Spinal cord (tissue), 10 donors: ENCODE measurements around the gene NR2E1. TPM values are rescaled to one million over a fixed set of nuclear protein-coding genes. Genes with fewer than 3 reads are reported as not detected.

Source experiments
- DNase-seq, 6 donors: peaks; one replicate each; pipeline versions ENCODE4 v3.0.0 to v3.0.0-alpha.2; 2013 to 2015; ENCODE audit warnings: low spot score in 6 of 6, low read depth in 4 of 6
- H3K27ac ChIP-seq: one replicate; pipeline ENCODE4 v1.5.1; 2013; ENCODE audit warnings: low read depth, low read length, control low read depth
- H3K27me3 ChIP-seq: one replicate; pipeline ENCODE4 v1.6.1; 2013; ENCODE audit warnings: low read length; ENCODE audit not compliant: control insufficient read depth, insufficient read depth
- H3K36me3 ChIP-seq: one replicate; pipeline ENCODE4 v1.6.1; 2013; ENCODE audit warnings: low read length; ENCODE audit not compliant: control insufficient read depth, insufficient read depth
- H3K4me1 ChIP-seq: one replicate; pipeline ENCODE4 v1.6.1; 2013; ENCODE audit warnings: low read length; ENCODE audit not compliant: control insufficient read depth, insufficient read depth
- H3K4me3 ChIP-seq: one replicate; pipeline ENCODE4 v1.5.1; 2013; ENCODE audit warnings: low read depth, low read length, control low read depth
- H3K9me3 ChIP-seq: one replicate; pipeline ENCODE4 v1.6.1; 2013; ENCODE audit warnings: low read length; ENCODE audit not compliant: control insufficient read depth, insufficient read depth
- WGBS: methylation state at CpG from one replicate; pipeline ENCODE4 v1.1.5; 2013; ENCODE audit warnings: missing lambda C conversion rate; ENCODE audit not compliant: insufficient coverage; 5-methylcytosine and 5-hydroxymethylcytosine counted together
- polyA plus RNA-seq, 2 donors: library from polyadenylated mRNA; unstranded; fragments of 120-200 nt; gene quantifications; one replicate each; pipeline ENCODE4 v1.2.1, GENCODE V29; 2013; ENCODE audit not compliant: insufficient read length in 2 of 2
- total RNA-seq, 2 donors: library from RNA; depleted of rRNA in 1 of 2; stranded (reverse); fragments of 120-200 nt in 1 of 2; fragments of >200 nt in 1 of 2; gene quantifications; one replicate each; pipeline versions ENCODE4 v1.2.3 to v1.2.4, GENCODE V29; 2013 to 2014
- donor health status: healthy.

NR2E1 gene
- total and polyA plus RNA-seq, 4 donors: 0.06 to 0.83 TPM; not detected in 2

DNA sequence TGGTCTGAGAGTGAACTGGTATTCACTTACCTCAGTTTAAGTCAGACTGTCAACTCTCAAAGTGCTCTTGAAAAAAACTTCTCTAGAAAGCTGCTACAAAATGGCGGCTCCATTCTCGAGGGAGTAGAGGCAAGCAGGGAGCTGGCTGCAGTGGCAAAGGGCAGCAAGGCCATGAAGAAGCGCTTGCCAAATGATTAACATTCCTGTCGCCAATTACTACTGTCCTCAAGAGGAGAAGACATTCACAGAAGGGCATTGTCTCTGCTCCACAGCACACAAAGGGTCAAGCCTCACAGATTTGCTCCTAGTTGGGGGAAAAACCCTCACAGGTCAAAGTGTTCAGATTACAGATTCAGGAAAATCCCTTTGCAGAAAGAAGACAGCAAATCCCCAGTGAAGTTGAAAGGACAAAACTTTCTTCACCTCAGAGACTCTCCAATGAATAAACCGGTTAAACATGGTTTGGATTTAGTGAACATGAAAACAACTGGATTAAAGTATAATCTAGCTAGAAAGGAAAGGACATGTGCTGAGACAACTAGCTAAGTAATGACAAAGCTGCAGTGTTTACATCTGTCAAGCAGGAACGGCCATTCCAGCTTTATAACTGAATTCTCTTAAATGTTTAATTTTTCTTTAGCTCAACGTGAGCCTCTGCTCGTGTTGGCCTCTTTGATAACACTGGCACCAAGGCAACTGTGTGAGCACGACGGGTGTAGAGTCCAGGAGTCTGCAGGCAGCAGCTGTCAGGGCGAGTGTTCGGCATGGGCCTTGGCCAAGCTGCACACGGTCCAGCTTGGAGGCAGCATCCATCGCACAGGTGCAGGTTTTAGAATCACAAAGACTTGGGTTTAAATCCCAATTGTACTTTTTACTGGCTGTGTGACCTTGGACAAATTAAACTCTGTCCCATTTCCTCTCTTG is 37.6 kb downstream of the NR2E1 start:
- DNase-seq: peak in 1 of 6 donors; percentile 5
- H3K27me3 ChIP-seq: no peaks in the 10 kb centered on the region
- H3K36me3 ChIP-seq: peaks cover 7% of the 10 kb centered on the region
- no peaks in the 10 kb centered on the region for H3K9me3 ChIP-seq
- no peak overlapping the region for H3K4me3 ChIP-seq
- peaks cover 3% of the 10 kb centered on the region for H3K4me1 ChIP-seq
- H3K27ac ChIP-seq: no peak overlapping the region
- WGBS: 64% methylated on average over 13 of the region's 14 CpGs

DNA sequence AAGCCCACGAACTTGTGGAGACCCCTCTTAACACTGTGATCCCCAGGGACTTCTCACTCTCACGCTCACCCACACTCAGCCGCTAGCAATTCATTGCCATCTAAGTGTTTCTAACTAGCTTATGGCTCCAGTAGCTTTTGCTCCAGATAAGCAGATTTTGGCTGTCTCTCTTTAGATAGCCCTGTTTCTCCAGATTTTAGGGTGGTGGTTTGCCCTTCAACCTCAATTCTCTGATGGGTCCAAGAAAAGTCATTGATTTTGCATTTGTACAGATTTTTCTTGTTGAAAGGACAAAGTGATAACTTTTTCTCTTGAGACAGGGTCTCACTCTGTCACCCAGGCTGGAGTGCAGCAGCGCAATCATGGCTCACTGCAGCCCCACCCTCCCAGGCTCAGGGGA is 41.2 kb downstream of the NR2E1 start:
- Histone ChIP-seq H3K4me1 (peaks cover 3% of the 10 kb centered on the region), H3K4me3 (no peak overlapping the region), H3K9me3 (no peaks in the 10 kb centered on the region), H3K36me3 (peaks cover 6% of the 10 kb centered on the region), H3K27ac (no peak overlapping the region), H3K27me3 (no peaks in the 10 kb centered on the region)
- DNase-seq: no peak
- 93% methylated on average over 2 of the region's 4 CpGs for WGBS

DNA sequence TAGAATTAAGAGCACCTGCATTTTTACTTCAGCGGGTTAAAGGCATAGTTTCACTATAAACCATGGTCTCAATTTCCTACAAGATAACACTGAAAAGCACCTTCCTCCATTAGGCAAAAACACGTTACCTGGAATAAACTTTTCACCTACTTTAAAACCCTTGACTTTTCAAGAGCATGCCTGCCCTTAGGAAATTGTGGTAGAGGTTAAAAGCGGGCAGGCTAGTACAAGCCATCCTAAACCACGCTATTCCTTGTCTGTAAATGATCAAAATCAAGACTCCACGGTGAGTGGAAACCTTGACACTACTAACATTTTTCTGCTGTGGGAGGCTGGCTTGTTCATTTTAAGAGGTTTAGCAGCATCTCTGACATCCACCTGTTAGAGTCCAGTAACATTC is 43.9 kb downstream of the NR2E1 start:
- H3K4me1 ChIP-seq: no peaks in the 10 kb centered on the region
- DNase-seq: no peak
- H3K36me3 ChIP-seq: peaks cover 9% of the 10 kb centered on the region
- H3K9me3 ChIP-seq: no peaks in the 10 kb centered on the region
- no peak overlapping the region for H3K27ac ChIP-seq
- no peaks in the 10 kb centered on the region for H3K27me3 ChIP-seq
- WGBS: 100% methylated on average over 1 of the region's 5 CpGs
- H3K4me3 ChIP-seq: no peak overlapping the region

DNA sequence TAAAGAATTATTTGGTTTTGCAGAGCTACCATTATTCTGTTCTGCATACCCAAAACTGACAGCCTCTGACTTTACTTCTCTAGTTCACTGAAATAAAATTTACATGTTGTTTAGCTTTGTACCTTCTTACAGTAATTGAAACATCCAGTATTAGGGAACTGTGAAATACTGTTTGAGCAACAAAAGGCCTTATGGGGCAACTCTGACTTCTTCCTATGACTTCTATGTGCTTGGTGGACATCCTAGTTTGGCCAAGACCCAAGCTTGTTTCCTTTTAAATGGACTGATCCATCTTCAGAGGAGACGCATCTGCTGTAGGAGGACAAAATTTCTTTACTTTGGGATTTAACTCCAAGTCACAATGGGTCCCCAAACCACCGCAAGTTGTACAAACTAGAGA is 44.7 kb downstream of the NR2E1 start:
- no peaks in the 10 kb centered on the region for H3K9me3 ChIP-seq
- no peaks in the 10 kb centered on the region for H3K4me1 ChIP-seq
- no peak overlapping the region for H3K4me3 ChIP-seq
- WGBS: 100% methylated on average over 1 of the region's 2 CpGs
- no peak for DNase-seq
- H3K27ac ChIP-seq: no peak overlapping the region
- H3K27me3 ChIP-seq: no peaks in the 10 kb centered on the region
- peaks cover 11% of the 10 kb centered on the region for H3K36me3 ChIP-seq

DNA sequence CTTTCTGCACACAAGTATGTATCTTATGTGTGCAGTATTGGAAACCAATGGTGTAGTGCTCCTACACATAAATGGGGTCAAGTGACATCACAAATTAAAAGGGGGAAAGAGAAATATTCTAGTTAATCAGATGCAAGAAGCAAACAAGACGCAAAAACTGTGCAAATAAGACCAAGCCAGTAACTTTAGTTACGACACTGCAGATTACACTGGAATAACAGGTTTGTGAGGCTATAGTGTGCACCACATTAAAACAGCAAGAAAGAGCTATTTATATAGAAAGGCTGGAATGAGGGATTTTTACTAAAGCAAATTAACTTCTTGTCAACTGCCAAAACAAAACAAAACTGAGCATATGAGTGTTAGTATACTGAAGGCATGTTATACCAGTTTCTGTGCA is 45.8 kb downstream of the NR2E1 start:
- 100% methylated on average over 2 of the region's 2 CpGs for WGBS
- no peaks in the 10 kb centered on the region for H3K9me3 ChIP-seq
- H3K4me1 ChIP-seq: no peaks in the 10 kb centered on the region
- no peaks in the 10 kb centered on the region for H3K27me3 ChIP-seq
- no peak overlapping the region for H3K27ac ChIP-seq
- H3K4me3 ChIP-seq: no peak overlapping the region
- peaks cover 16% of the 10 kb centered on the region for H3K36me3 ChIP-seq
- DNase-seq: no peak

DNA sequence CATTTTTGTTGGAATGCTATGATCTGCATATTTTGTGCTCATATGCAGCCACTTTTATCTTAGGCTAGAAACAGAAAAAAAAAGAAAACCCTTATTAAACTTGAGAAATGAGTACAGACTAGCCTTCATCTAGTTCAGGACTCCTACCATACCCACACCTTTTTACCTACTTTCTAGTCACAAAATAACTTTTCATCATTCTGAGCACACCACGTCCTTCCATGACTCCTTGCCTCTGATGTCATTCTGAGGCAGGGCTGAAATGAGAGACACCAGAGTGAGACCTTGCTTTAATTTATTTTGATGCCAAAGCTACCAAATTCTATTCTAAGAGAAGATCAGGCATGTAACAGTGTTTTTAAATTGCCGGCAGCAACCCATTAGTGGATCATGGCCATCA is 56.2 kb downstream of the NR2E1 start:
- no peaks in the 10 kb centered on the region for H3K27me3 ChIP-seq
- WGBS: 88% methylated on average over 1 of the region's 2 CpGs
- H3K9me3 ChIP-seq: no peaks in the 10 kb centered on the region
- H3K4me1 ChIP-seq: no peaks in the 10 kb centered on the region
- DNase-seq: no peak
- no peak overlapping the region for H3K27ac ChIP-seq
- peaks cover 12% of the 10 kb centered on the region for H3K36me3 ChIP-seq
- H3K4me3 ChIP-seq: no peak overlapping the region

DNA sequence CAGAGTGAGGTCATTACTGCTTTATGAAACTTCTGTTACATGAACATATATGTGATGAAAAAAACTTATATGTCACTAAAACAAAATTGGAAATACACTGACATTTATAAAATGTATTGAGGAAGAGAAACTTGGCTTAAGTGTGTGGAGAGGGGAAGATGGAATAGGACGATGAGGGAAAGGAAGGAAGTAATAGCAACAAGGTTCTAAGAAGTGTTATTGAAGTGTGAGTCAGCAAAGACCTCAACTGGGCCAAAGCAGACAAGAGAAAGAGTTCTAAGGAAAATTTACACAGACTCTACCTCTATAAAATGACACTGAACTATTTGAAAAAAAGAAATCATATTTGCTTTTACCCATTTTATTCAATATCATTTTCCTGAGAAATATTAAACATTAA is 56.7 kb downstream of the NR2E1 start:
- H3K4me3 ChIP-seq: no peak overlapping the region
- 80% methylated on average over 1 of the region's 1 CpG for WGBS

DNA sequence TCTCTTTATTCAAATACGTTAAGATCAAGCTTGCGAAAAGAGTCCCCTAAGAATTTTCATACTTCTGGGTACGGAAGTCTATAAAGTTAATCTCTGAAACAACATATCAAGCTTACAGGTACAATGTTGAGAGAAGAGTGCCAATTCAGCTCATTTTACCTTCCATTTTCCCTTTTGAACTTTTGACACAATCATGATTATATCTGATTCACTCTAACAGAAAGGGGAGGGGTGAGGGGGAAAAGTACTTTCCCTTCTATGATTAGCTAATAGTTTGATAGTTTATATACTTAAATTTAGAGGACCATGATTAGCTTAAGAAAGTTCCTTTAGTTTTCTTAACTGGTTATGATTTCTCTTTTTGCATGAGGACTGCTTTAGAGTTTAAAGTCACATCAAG is 61.5 kb downstream of the NR2E1 start:
- Histone ChIP-seq H3K4me3 (no peak overlapping the region), H3K27ac (no peak overlapping the region), H3K36me3 (peaks cover 3% of the 10 kb centered on the region), H3K9me3 (no peaks in the 10 kb centered on the region), H3K27me3 (no peaks in the 10 kb centered on the region), H3K4me1 (no peaks in the 10 kb centered on the region)
- no peak for DNase-seq
- WGBS: no CpG with 5 or more reads among the region's 3 CpGs

More for the DNA sequence above, 56.7 kb downstream of the NR2E1 start:
- H3K27ac ChIP-seq: no peak overlapping the region
- no peaks in the 10 kb centered on the region for H3K27me3 ChIP-seq
- no peaks in the 10 kb centered on the region for H3K9me3 ChIP-seq
- peaks cover 9% of the 10 kb centered on the region for H3K36me3 ChIP-seq
- no peaks in the 10 kb centered on the region for H3K4me1 ChIP-seq
- DNase-seq: no peak

DNA sequence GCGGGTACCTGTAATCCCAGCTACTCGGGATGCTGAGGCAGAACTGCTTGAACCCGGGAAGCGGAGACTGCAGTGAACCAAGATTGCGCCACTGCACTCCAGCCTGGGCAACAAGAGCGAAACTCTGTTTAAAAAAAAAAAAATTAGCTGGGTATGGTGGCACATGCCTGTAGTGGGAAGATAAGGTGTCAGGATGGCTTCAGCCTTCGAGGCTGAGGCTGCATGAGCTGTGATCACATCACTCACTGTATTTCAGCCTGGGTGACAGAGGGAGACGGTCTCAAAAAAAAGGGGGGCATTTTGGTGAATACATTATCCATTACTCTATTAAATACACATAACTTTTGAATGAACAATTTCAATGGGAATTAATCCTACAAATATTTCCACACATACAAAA is 62.6 kb downstream of the NR2E1 start:
- H3K4me3 ChIP-seq: no peak overlapping the region
- no peak for DNase-seq
- peaks cover 3% of the 10 kb centered on the region for H3K36me3 ChIP-seq
- WGBS: 96% methylated on average over 6 of the region's 8 CpGs
- no peak overlapping the region for H3K27ac ChIP-seq
- no peaks in the 10 kb centered on the region for H3K9me3 ChIP-seq
- no peaks in the 10 kb centered on the region for H3K4me1 ChIP-seq
- H3K27me3 ChIP-seq: no peaks in the 10 kb centered on the region

DNA sequence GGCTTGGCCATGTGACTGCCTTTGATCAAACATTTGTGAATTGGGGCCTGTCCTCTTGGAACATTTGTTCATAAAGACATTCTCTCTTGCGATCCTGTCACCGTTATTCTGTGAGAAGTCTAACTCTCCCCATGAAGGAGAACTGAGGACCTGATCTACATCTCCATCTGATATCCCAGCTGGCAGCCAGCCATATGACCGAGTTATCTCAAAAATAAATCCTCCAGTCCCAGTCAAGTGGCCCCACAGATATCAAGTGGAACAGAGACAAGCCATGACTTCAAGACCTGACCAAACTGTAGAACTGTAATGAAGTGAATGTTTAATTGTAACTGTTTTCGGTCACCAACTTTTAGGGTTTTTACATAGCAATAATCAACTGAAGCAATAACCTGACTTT is 69.3 kb downstream of the NR2E1 start:
- Histone ChIP-seq H3K27me3 (no peaks in the 10 kb centered on the region), H3K27ac (no peak overlapping the region), H3K4me3 (no peak overlapping the region), H3K9me3 (no peaks in the 10 kb centered on the region), H3K36me3 (peaks cover 7% of the 10 kb centered on the region), H3K4me1 (no peaks in the 10 kb centered on the region)
- DNase-seq: no peak
- 85% methylated on average over 2 of the region's 4 CpGs for WGBS
